PC-9 (cell line): ENCODE results near the gene PRRX1.

ENCODE experiments used
- CTCF ChIP-seq: fragments of 200-600 bp; sonication (generic); conservative IDR thresholded peaks from 2 replicates; pipeline ENCODE4 v1.6.1; 2017; ENCODE audit warnings: mixed run types, antibody characterized with exemption, mild to moderate bottlenecking, moderate library complexity
- EZH2 ChIP-seq: fragments of 200-600 bp; sonication (generic); IDR thresholded peaks from 2 replicates; pipeline ENCODE4 v1.8.0; 2017; ENCODE audit warnings: antibody characterized with exemption, low read depth

GRCh38 chr1:170755795-170756194 is 91.9 kb downstream of the PRRX1 start:
- TF ChIP-seq CTCF (no peak), EZH2 (no peak)
